Esophagus (tissue), 2 donors: ENCODE data around the gene FAH. TPM values are rescaled to one million over a fixed set of nuclear protein-coding genes. Genes with fewer than 3 reads are reported as not detected.

Experiments used
- H3K27ac ChIP-seq, 2 donors: one replicate each; pipeline ENCODE4 v1.5.1; 2013; ENCODE audit warnings: low read depth in 2 of 2, mild to moderate bottlenecking in 2 of 2, inconsistent platforms in 1 of 2, low read length in 1 of 2, moderate library complexity in 1 of 2
- H3K27me3 ChIP-seq, 2 donors: one replicate each; pipeline ENCODE4 v1.6.1; 2013; ENCODE audit warnings: low read length in 2 of 2, control low read depth in 1 of 2, mild to moderate bottlenecking in 1 of 2; ENCODE audit not compliant: insufficient read depth in 2 of 2, control insufficient read depth in 1 of 2
- H3K36me3 ChIP-seq, 2 donors: one replicate each; pipeline ENCODE4 v1.6.1; 2013; ENCODE audit warnings: low read length in 1 of 2; ENCODE audit not compliant: control insufficient read depth in 2 of 2, insufficient read depth in 2 of 2
- H3K4me1 ChIP-seq, 2 donors: one replicate each; pipeline ENCODE4 v1.6.1; 2013; ENCODE audit warnings: low read length in 1 of 2; ENCODE audit not compliant: control insufficient read depth in 2 of 2, insufficient read depth in 2 of 2
- H3K4me3 ChIP-seq, 2 donors: one replicate each; pipeline ENCODE4 v1.5.1; 2013; ENCODE audit warnings: low read length in 2 of 2, mild to moderate bottlenecking in 2 of 2, low read depth in 1 of 2, moderate library complexity in 1 of 2
- H3K9me3 ChIP-seq, 2 donors: one replicate each; pipeline ENCODE4 v1.6.1; 2013; ENCODE audit warnings: mild to moderate bottlenecking in 2 of 2, low read depth in 1 of 2, low read length in 1 of 2, moderate library complexity in 1 of 2; ENCODE audit not compliant: control insufficient read depth in 2 of 2, insufficient read depth in 1 of 2
- WGBS, 2 donors: extraction: QIAGEN DNeasy Blood & Tissue Kit; methylation state at CpG; one replicate each; pipeline ENCODE4 v1.1.7; 2013; 5-methylcytosine and 5-hydroxymethylcytosine counted together
- polyA plus RNA-seq, 2 donors: library from polyadenylated mRNA; stranded (reverse); fragments of 200-250 nt; gene quantifications; one replicate each; pipeline ENCODE4 v1.2.3, GENCODE V29; 2013
- donor health status: healthy with polysubstance abuse.
- donor health status: Bipolar disorder and iron deficiency.

The FAH gene
- polyA plus RNA-seq, 2 donors: 13.8 to 15.9 TPM

- peaks cover 3 to 6% of the 10 kb centered on the region in 2 donors for H3K4me1 ChIP-seq
- no peak overlapping the region for H3K4me3 ChIP-seq
- no peak overlapping the region for H3K27ac ChIP-seq
- no peaks in the 10 kb centered on the region for H3K27me3 ChIP-seq
- peaks cover 0 to 5% of the 10 kb centered on the region in 2 donors for H3K36me3 ChIP-seq
- WGBS, 2 donors: 95% methylated on average over 8 of the region's 8 CpGs
- no peaks in the 10 kb centered on the region for H3K9me3 ChIP-seq
Measured at GRCh38 chr15:80156176-80156720, 3.4 kb downstream of the FAH start.

DNA sequence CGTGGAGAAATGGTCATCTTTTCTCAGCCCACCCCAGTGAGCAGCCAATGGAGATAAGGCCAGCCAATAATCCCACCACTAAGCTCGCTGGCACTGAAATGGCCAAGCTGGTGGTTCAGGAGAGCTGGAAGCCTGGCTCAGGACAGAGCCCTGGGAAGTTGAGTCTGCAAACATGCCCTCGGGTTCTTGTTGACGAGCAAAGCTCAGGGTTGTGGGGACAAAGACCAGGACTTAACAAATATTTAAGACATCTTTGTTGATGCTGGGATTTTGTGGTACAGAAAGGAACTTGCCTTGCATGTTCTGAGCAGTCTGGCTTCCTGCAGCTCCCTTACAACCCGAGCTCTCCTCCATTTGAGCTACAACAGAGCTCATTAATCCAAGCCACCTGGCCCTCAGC is 4.4 kb downstream of the FAH start:
- Histone ChIP-seq H3K27ac (no peak overlapping the region), H3K4me1 (peaks cover 3 to 6% of the 10 kb centered on the region in 2 donors), H3K4me3 (no peak overlapping the region), H3K27me3 (no peaks in the 10 kb centered on the region), H3K9me3 (no peaks in the 10 kb centered on the region), H3K36me3 (peaks cover 0 to 5% of the 10 kb centered on the region in 2 donors)
- 93 to 95% methylated on average over 5 of the region's 5 CpGs for WGBS, 2 donors

DNA sequence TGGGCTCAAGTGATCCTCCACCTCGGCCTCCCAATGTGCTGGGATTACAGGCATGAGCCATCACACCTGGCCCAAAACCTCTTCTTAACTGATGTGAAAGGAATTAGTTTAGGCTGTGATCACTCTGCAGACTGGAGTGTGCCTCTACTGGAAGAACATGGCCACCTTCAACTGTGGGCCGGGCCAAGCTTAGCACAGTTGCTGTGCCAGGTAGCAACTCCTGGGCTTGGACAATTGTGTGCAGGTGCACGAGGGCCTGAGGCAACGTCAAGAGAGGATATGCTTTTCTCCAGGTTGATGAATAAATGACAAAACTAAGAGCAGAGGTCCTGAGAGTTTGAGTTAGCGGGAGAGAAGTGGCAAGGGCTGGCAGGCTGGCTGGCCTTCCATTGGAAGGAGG is 6.5 kb downstream of the FAH start:
- peaks cover 3 to 6% of the 10 kb centered on the region in 2 donors for H3K4me1 ChIP-seq
- peaks cover 0 to 9% of the 10 kb centered on the region in 2 donors for H3K36me3 ChIP-seq
- WGBS, 2 donors: 92 to 99% methylated on average over 5 of the region's 5 CpGs
- no peaks in the 10 kb centered on the region for H3K9me3 ChIP-seq
- no peaks in the 10 kb centered on the region for H3K27me3 ChIP-seq
- H3K4me3 ChIP-seq: no peak overlapping the region
- no peak overlapping the region for H3K27ac ChIP-seq

GRCh38 chr15:80159811-80160569 is 7.2 kb downstream of the FAH start:
- H3K36me3 ChIP-seq: peaks cover 0 to 9% of the 10 kb centered on the region in 2 donors
- H3K4me1 ChIP-seq: peaks cover 2 to 3% of the 10 kb centered on the region in 2 donors
- no peaks in the 10 kb centered on the region for H3K9me3 ChIP-seq
- H3K27me3 ChIP-seq: no peaks in the 10 kb centered on the region
- no peak overlapping the region for H3K4me3 ChIP-seq
- no peak overlapping the region for H3K27ac ChIP-seq
- WGBS, 2 donors: 92 to 93% methylated on average over 12 of the region's 12 CpGs

GRCh38 chr15:80160570-80161156 is 7.9 kb downstream of the FAH start:
- WGBS, 2 donors: 72 to 78% methylated on average over 7 of the region's 7 CpGs
- Histone ChIP-seq H3K9me3 (no peaks in the 10 kb centered on the region), H3K27ac (no peak overlapping the region), H3K36me3 (peaks cover 0 to 9% of the 10 kb centered on the region in 2 donors), H3K4me3 (no peak overlapping the region), H3K27me3 (no peaks in the 10 kb centered on the region), H3K4me1 (peaks cover 2 to 3% of the 10 kb centered on the region in 2 donors)

DNA sequence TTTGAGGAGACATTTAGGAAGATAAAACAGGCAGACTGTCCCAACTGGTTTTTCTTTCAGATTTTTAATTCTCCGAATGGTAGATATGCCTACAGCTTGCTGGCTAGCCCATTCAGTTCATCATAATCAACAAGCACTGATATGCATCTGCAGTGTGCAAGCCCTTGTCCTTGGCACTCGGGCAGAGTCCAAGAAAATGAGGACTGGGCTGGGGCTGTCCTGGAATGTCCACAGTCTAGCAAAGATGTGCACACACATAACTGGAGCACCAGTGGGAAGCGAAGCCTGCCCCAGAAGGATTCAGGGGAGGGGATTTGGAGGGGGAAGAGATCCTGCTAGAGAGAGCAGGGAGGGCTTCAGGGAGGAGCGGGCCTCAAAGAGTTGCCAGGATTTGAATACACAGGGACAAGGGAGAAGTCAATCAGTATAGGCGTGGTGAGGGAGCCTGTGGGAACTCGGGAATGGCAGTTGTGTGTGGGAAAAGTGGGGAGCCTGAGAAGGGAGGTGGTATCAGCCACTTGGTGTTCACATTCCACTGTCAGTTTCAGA is 8.7 kb downstream of the FAH start:
- H3K27ac ChIP-seq: no peak overlapping the region
- WGBS, 2 donors: 77 to 88% methylated on average over 6 of the region's 6 CpGs
- H3K36me3 ChIP-seq: peaks cover 0 to 9% of the 10 kb centered on the region in 2 donors

DNA sequence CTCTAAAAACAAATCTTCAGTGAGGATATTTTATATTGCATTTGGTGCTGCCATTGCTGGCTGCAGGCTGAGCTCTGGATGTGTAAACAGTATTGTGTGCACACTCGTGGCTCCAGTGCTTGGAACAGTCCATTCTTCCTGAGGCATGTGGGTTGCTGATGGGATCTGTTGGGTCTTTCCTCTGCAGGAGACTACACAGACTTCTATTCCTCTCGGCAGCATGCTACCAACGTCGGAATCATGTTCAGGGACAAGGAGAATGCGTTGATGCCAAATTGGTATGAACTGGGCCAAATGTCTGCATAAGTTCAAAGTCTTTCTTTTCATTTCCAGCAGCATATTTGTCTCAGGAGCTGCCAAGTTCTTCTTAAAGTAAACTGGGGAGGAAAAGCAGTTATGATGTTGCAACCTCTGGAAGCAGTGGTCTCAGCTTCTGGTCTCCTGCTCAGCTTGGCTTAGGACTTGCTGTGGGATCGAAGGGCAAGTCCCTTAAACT is 9.3 kb downstream of the FAH start:
- H3K4me3 ChIP-seq: no peak overlapping the region
- 54 to 61% methylated on average over 6 of the region's 6 CpGs for WGBS, 2 donors
- H3K27ac ChIP-seq: no peak overlapping the region
- peaks cover 2 to 3% of the 10 kb centered on the region in 2 donors for H3K4me1 ChIP-seq
- no peaks in the 10 kb centered on the region for H3K27me3 ChIP-seq
- no peaks in the 10 kb centered on the region for H3K9me3 ChIP-seq
- peaks cover 0 to 9% of the 10 kb centered on the region in 2 donors for H3K36me3 ChIP-seq

More for the DNA sequence above, 8.7 kb downstream of the FAH start:
- H3K27me3 ChIP-seq: no peaks in the 10 kb centered on the region
- H3K4me3 ChIP-seq: no peak overlapping the region
- H3K9me3 ChIP-seq: no peaks in the 10 kb centered on the region
- peaks cover 2 to 3% of the 10 kb centered on the region in 2 donors for H3K4me1 ChIP-seq

DNA sequence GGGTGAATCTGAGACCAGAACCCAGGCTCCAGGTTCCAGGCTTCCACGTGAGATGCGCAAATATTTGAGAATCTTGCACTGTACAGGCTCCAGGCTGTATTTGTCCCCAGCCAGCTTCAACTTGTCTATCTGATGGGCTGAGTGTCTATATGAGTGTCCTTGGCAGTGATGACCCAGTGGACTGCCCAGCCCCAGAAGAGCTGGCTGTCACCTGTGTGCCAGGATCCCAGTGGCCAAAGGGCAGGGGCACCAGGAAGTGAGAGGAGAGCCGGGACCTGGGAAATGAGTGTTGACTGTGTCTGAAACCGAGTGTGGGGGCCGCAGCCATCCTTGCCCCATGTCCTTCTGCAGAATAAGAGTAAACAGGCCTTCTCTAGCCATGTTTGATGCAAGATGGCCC is 10.4 kb downstream of the FAH start:
- Histone ChIP-seq H3K4me3 (no peak overlapping the region), H3K36me3 (peaks cover 0 to 9% of the 10 kb centered on the region in 2 donors), H3K27me3 (no peaks in the 10 kb centered on the region), H3K27ac (no peak overlapping the region), H3K4me1 (peaks cover 2 to 3% of the 10 kb centered on the region in 2 donors), H3K9me3 (no peaks in the 10 kb centered on the region)
- 87 to 94% methylated on average over 5 of the region's 5 CpGs for WGBS, 2 donors

DNA sequence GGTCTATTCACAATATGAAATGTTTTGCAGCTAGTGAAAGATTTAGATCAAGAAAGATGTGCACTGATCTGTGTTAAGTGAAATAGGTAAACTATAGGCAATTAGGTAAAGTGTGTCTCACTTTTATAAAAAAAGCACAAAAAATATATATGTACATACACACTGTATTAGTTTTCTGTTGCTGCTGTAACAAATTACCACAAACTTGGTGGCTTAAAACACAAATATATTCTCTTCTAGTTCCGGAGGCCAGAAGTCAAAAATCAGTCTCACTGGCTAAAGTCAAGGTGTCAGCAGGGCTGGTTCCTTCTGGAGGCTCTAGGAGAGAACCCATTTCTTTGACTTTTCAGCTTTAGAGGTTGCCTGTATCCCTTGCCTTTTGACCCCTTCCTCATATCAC is 11.1 kb downstream of the FAH start:
- H3K4me1 ChIP-seq: peaks cover 2 to 3% of the 10 kb centered on the region in 2 donors
- peaks cover 0 to 9% of the 10 kb centered on the region in 2 donors for H3K36me3 ChIP-seq
- no peaks in the 10 kb centered on the region for H3K9me3 ChIP-seq
- no peak overlapping the region for H3K4me3 ChIP-seq
- H3K27me3 ChIP-seq: no peaks in the 10 kb centered on the region
- WGBS, 2 donors: 98 to 100% methylated on average over 1 of the region's 1 CpG
- H3K27ac ChIP-seq: no peak overlapping the region
